Non-pigmented ciliary epithelial cell (primary cell): Measurements from ENCODE around the gene ALDOC.
"Not testable (repeated sequence)": the region's sequence is repeated elsewhere in the genome, so short reads cannot be mapped to it uniquely, and the experiment has no call there.

Source experiments
- DNase-seq: peaks from one replicate; pipeline ENCODE4 v3.0.0-alpha.2; 2010; ENCODE audit warnings: low read depth

ALDOC gene

GRCh38 chr17:28582513-28582912 lies 5.8 kb upstream of the ALDOC start:
- DNase-seq = no peak

- no peak for DNase-seq
These were observed 4.3 kb upstream of the ALDOC start for GRCh38 chr17:28580959-28581358.

GRCh38 chr17:28579526-28579925 lies 2.8 kb upstream of the ALDOC start:
- no peak for DNase-seq

GRCh38 chr17:28578246-28579195 lies 1.8 kb upstream of the ALDOC start:
- no peak for DNase-seq

- DNase-seq = no peak
These were observed 750 bp upstream of the ALDOC start for GRCh38 chr17:28577466-28577824.

GRCh38 chr17:28576016-28576415 lies 679 bp downstream of the ALDOC start:
- not testable (repeated sequence) for DNase-seq

- DNase-seq = no peak
These were observed 1.4 kb downstream of the ALDOC start for GRCh38 chr17:28575126-28575795.

GRCh38 chr17:28574526-28574925 lies 2.2 kb downstream of the ALDOC start:
- no peak for DNase-seq

- no peak for DNase-seq
These were observed 2.7 kb downstream of the ALDOC start for GRCh38 chr17:28573966-28574480.

GRCh38 chr17:28573521-28573920 lies 3.2 kb downstream of the ALDOC start:
- DNase-seq = no peak

- DNase-seq = no peak
These were observed 3.7 kb downstream of the ALDOC start for GRCh38 chr17:28573040-28573380.

- no peak for DNase-seq
These were observed 4.2 kb downstream of the ALDOC start for GRCh38 chr17:28572259-28573039.

- peak; percentile 56 for DNase-seq
These were observed 5.2 kb downstream of the ALDOC start, which contains the start of gene PIGS for GRCh38 chr17:28571361-28572122. Gene PIGS, minus strand, starts transcription at chr17:28571524. Its CDS starts 28 bp downstream, at chr17:28571496.

GRCh38 chr17:28570716-28571360 lies 5.9 kb downstream of the ALDOC start:
- no peak for DNase-seq

- no peak for DNase-seq
These were observed 7.2 kb downstream of the ALDOC start for GRCh38 chr17:28569446-28569845.

- DNase-seq = no peak
These were observed 9.1 kb downstream of the ALDOC start for GRCh38 chr17:28567604-28568003.

- DNase-seq = peak; percentile 48
These were observed 13.2 kb downstream of the ALDOC start for GRCh38 chr17:28563475-28563874.

GRCh38 chr17:28555022-28555421 lies 21.7 kb downstream of the ALDOC start:
- no peak for DNase-seq

- DNase-seq = no peak
These were observed 22.1 kb downstream of the ALDOC start for GRCh38 chr17:28554565-28554964.

- no peak for DNase-seq
These were observed 23.6 kb downstream of the ALDOC start for GRCh38 chr17:28553000-28553505.
